ENCODE results near the gene TET3. TPM values are rescaled to one million over a fixed set of nuclear protein-coding genes. Genes with fewer than 3 reads are reported as not detected.

The TET3 gene
- total RNA-seq, 1 experiment from 2014 or later: 6.1 TPM

DNA sequence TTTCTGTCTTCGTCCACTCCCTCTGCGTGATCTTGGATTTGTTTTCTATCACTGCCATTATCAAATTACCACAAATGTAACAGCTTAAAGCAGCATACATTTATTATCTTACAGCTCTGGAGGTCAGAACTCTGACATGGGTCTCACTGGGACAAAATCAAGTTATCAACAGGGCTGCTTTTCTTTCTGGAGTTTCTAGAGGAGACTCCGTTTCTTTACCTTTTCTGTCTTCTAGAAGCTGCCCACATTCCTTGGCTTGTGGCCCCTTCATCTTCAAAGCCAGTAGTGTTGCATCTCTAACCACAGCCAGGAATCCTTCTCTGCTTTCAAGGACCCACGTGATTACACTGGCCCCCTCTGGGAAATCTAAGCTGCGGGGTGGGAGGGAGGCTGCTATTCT lies 21.9 kb upstream of the TET3 start:
- Histone ChIP-seq H4K20me1 (ENCODE audit: low read length) (no peaks in the 10 kb centered on the region), H2AFZ (ENCODE audit: low read length) (no peak overlapping the region), H3K79me2 (ENCODE audit: low read length) (no peaks in the 10 kb centered on the region), H3K9me2 (replicated peaks; ENCODE audit: low read length) (no peaks in the 10 kb centered on the region), H3K36me3 (ENCODE audit: low read depth, low read length) (peaks cover 19% of the 10 kb centered on the region; the same call in 1 of the 2 replicates), H3K9ac (ENCODE audit: low read length) (no peak overlapping the region), H3F3A (ENCODE audit: low read length, unreplicated experiment) (no peaks in the 10 kb centered on the region), H3K4me3 (ENCODE audit: low read length) (no peak overlapping the region), H3K4me1 (ENCODE audit: insufficient read depth, low read length) (no peaks in the 10 kb centered on the region), H3K27me3 (ENCODE audit: low read length) (no peaks in the 10 kb centered on the region), H3K4me2 (ENCODE audit: low read length) (no peak overlapping the region), H3K27ac (ENCODE audit: low read length) (no peak overlapping the region), H3K9me3 (ENCODE audit: low read length) (no peaks in the 10 kb centered on the region)
- TF ChIP-seq EZH2phosphoT487 (IDR thresholded peaks at IDR 0.05; ENCODE audit: borderline replicate concordance, low read length) (no peak), EZH2 (IDR thresholded peaks at IDR 0.05; ENCODE audit: low read length, unreplicated experiment) (no peak)
- TF ChIP-seq, protein P1, sequence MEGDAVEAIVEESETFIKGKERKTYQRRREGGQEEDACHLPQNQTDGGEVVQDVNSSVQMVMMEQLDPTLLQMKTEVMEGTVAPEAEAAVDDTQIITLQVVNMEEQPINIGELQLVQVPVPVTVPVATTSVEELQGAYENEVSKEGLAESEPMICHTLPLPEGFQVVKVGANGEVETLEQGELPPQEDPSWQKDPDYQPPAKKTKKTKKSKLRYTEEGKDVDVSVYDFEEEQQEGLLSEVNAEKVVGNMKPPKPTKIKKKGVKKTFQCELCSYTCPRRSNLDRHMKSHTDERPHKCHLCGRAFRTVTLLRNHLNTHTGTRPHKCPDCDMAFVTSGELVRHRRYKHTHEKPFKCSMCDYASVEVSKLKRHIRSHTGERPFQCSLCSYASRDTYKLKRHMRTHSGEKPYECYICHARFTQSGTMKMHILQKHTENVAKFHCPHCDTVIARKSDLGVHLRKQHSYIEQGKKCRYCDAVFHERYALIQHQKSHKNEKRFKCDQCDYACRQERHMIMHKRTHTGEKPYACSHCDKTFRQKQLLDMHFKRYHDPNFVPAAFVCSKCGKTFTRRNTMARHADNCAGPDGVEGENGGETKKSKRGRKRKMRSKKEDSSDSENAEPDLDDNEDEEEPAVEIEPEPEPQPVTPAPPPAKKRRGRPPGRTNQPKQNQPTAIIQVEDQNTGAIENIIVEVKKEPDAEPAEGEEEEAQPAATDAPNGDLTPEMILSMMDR (conservative IDR thresholded peaks at IDR 0.05; ENCODE audit: low read depth, low read length): no peak
- BruUV-seq (replicated peaks): no TSS peak
- CTCF ChIA-PET: no interaction called here
- POLR2A ChIA-PET (ENCODE audit: unreplicated experiment): no interaction called here
- ATAC-seq (no peak), DNase-seq (no peak)
- intact Hi-C loops (cut with micrococcal nuclease): no loop called here

DNA sequence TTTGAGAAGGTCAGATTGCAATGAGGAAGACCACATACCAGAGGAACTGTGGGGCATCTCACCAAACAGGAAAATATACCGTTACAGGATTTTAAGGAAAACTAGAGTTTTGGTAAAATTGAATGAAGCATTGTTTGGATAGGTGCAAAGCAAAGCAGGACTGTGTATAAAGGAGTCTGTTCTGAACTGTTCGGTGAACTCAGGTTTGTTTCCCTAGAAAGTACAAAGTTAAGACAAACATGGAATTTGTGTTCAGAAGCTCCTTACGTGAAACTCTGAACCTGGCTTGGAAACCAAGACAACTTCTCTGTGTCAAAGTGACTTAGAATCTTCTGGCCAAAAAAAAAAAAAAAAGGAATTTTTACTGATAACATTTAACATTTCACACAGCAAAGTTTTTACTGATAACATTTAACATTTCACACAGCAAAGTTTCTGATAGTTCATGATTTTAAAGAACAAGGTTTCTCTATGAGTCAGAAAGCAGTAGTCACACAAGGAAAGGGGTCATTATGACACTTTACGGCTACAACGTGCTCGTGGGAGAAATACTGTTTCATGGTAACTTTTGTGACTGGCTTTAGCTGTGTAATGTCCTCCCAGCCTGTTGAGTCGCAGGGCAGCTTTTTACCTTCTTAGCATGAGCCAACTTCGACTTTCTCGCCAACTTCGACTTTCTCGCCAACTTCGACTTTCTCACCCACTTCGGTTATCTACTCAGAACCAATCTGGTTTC lies 21.2 kb upstream of the TET3 start:
- Histone ChIP-seq H2AFZ (ENCODE audit: low read length) (no peak overlapping the region), H3K4me2 (ENCODE audit: low read length) (no peak overlapping the region), H3K27ac (ENCODE audit: low read length) (no peak overlapping the region), H3K4me3 (ENCODE audit: low read length) (no peak overlapping the region), H3F3A (ENCODE audit: low read length, unreplicated experiment) (no peaks in the 10 kb centered on the region), H3K9me3 (ENCODE audit: low read length) (no peaks in the 10 kb centered on the region), H3K9ac (ENCODE audit: low read length) (no peak overlapping the region), H3K9me2 (replicated peaks; ENCODE audit: low read length) (no peaks in the 10 kb centered on the region), H3K79me2 (ENCODE audit: low read length) (no peaks in the 10 kb centered on the region), H3K36me3 (ENCODE audit: low read depth, low read length) (peaks cover 12% of the 10 kb centered on the region; the same call in 1 of the 2 replicates), H3K4me1 (ENCODE audit: insufficient read depth, low read length) (no peaks in the 10 kb centered on the region), H4K20me1 (ENCODE audit: low read length) (no peaks in the 10 kb centered on the region), H3K27me3 (ENCODE audit: low read length) (no peaks in the 10 kb centered on the region)
- DNase-seq (no peak), ATAC-seq (no peak)
- ChIA-PET POLR2A (ENCODE audit: unreplicated experiment) (no interaction called here), CTCF (no interaction called here)
- TF ChIP-seq, protein P1 (conservative IDR thresholded peaks at IDR 0.05; ENCODE audit: low read depth, low read length): no peak
- TF ChIP-seq EZH2 (IDR thresholded peaks at IDR 0.05; ENCODE audit: low read length, unreplicated experiment) (no peak), EZH2phosphoT487 (IDR thresholded peaks at IDR 0.05; ENCODE audit: borderline replicate concordance, low read length) (no peak)
- no TSS peak for BruUV-seq (replicated peaks)
- intact Hi-C loops (cut with micrococcal nuclease): no loop called here

DNA sequence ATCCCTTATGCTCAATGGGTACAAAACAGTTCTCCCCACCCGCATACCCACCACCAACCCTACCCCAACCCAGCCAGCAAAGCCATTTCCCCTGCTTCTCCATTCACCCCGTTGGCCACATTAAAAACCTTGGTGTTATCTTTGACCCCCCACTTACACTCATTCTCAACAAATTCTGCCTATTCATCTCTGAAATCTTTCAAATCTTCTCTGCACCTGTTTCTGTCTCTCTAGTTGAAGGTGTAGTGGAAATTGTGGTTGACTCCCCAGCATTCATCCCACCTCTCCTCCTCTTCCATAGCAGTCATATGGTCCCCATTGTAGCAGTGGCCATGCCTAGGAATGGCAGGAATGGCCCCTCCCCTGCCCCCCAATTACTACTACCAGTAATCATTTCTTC lies 20.5 kb upstream of the TET3 start:
- Histone ChIP-seq H3K9ac (ENCODE audit: low read length) (no peak overlapping the region), H3K4me2 (ENCODE audit: low read length) (no peak overlapping the region), H2AFZ (ENCODE audit: low read length) (no peak overlapping the region), H3K4me1 (ENCODE audit: insufficient read depth, low read length) (no peaks in the 10 kb centered on the region), H3K4me3 (ENCODE audit: low read length) (no peak overlapping the region), H3K9me2 (replicated peaks; ENCODE audit: low read length) (no peaks in the 10 kb centered on the region), H3K36me3 (ENCODE audit: low read depth, low read length) (peaks cover 7% of the 10 kb centered on the region; the same call in 1 of the 2 replicates), H3K27me3 (ENCODE audit: low read length) (no peaks in the 10 kb centered on the region), H3K9me3 (ENCODE audit: low read length) (no peaks in the 10 kb centered on the region), H3K27ac (ENCODE audit: low read length) (no peak overlapping the region), H3K79me2 (ENCODE audit: low read length) (no peaks in the 10 kb centered on the region), H4K20me1 (ENCODE audit: low read length) (no peaks in the 10 kb centered on the region), H3F3A (ENCODE audit: low read length, unreplicated experiment) (no peaks in the 10 kb centered on the region)
- no TSS peak for BruUV-seq (replicated peaks)
- POLR2A ChIA-PET (ENCODE audit: unreplicated experiment): no interaction called here
- ATAC-seq (no peak), DNase-seq (no peak)
- CTCF ChIA-PET: no interaction called here
- intact Hi-C loops (cut with micrococcal nuclease): no loop called here
- TF ChIP-seq, protein P1 (conservative IDR thresholded peaks at IDR 0.05; ENCODE audit: low read depth, low read length): no peak
- no peak for TF ChIP-seq EZH2 (IDR thresholded peaks at IDR 0.05; ENCODE audit: low read length, unreplicated experiment)
- TF ChIP-seq EZH2phosphoT487 (IDR thresholded peaks at IDR 0.05; ENCODE audit: borderline replicate concordance, low read length): no peak
